Right atrium auricular region (tissue), 2 donors: ENCODE results near the gene COL27A1. TPM values are rescaled to one million over a fixed set of nuclear protein-coding genes. Genes with fewer than 3 reads are reported as not detected.
A peak's percentile ranks its signal among the peaks of the same experiment; 100 is the strongest.

ENCODE experiments used
- DNase-seq: peaks from one replicate; pipeline ENCODE4 v3.0.0-alpha.2; 2019; ENCODE audit warnings: low spot score
- H3K27ac ChIP-seq, 2 donors: fragments of 200-600 bp; sonication (generic); 1 replicate in 1 of 2; 2 replicates in 1 of 2; pipeline ENCODE4 v1.5.1; 2016 to 2019
- H3K27me3 ChIP-seq, 2 donors: fragments of 200-600 bp; sonication (generic); one replicate each; pipeline versions ENCODE4 v1.5.1 to v1.6.0; 2017 to 2019
- H3K36me3 ChIP-seq: fragments of 200-600 bp; sonication (generic); one replicate; pipeline ENCODE4 v1.5.1; 2016
- H3K4me1 ChIP-seq, 2 donors: fragments of 200-600 bp; sonication (generic); one replicate each; pipeline versions ENCODE4 v1.5.1 to v1.6.0; 2017 to 2019
- H3K4me3 ChIP-seq, 2 donors: fragments of 200-600 bp; sonication (generic); 1 replicate in 1 of 2; 2 replicates in 1 of 2; pipeline ENCODE4 v1.5.1; 2017 to 2019; ENCODE audit warnings: mild to moderate bottlenecking in 1 of 2, moderate library complexity in 1 of 2
- H3K9me3 ChIP-seq, 2 donors: fragments of 200-600 bp; sonication (generic); one replicate each; pipeline ENCODE4 v1.5.1; 2019
- total RNA-seq, 2 donors: library from RNA; depleted of rRNA; stranded (reverse); fragments of >200 nt; gene quantifications; one replicate each; pipeline ENCODE4 v1.1.0, GENCODE V29; 2016
- TF ChIP-seq, protein P1 (sequence below), 2 donors: fragments of 200-600 bp; sonication (generic); IDR thresholded peaks; one replicate each; pipeline ENCODE4 v1.5.1; 2019; ENCODE audit warnings: antibody characterized with exemption in 2 of 2

COL27A1 gene
- total RNA-seq, 2 donors from 2014 or later = 1.5 to 2.7 TPM

- Histone ChIP-seq H3K4me1 (peaks cover 0 to 39% of the 10 kb centered on the region in 2 donors), H3K4me3 (no peak overlapping the region), H3K27ac (peak overlapping the region; percentile 15 to 44), H3K27me3 (no peaks in the 10 kb centered on the region), H3K9me3 (no peaks in the 10 kb centered on the region), H3K36me3 (no peaks in the 10 kb centered on the region)
- TF ChIP-seq, protein P1, sequence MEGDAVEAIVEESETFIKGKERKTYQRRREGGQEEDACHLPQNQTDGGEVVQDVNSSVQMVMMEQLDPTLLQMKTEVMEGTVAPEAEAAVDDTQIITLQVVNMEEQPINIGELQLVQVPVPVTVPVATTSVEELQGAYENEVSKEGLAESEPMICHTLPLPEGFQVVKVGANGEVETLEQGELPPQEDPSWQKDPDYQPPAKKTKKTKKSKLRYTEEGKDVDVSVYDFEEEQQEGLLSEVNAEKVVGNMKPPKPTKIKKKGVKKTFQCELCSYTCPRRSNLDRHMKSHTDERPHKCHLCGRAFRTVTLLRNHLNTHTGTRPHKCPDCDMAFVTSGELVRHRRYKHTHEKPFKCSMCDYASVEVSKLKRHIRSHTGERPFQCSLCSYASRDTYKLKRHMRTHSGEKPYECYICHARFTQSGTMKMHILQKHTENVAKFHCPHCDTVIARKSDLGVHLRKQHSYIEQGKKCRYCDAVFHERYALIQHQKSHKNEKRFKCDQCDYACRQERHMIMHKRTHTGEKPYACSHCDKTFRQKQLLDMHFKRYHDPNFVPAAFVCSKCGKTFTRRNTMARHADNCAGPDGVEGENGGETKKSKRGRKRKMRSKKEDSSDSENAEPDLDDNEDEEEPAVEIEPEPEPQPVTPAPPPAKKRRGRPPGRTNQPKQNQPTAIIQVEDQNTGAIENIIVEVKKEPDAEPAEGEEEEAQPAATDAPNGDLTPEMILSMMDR (IDR thresholded peaks at IDR 0.05) = no peak
- no peak for DNase-seq
Measured at GRCh38 chr9:114216081-114216480, 60.7 kb downstream of the COL27A1 start.

DNA sequence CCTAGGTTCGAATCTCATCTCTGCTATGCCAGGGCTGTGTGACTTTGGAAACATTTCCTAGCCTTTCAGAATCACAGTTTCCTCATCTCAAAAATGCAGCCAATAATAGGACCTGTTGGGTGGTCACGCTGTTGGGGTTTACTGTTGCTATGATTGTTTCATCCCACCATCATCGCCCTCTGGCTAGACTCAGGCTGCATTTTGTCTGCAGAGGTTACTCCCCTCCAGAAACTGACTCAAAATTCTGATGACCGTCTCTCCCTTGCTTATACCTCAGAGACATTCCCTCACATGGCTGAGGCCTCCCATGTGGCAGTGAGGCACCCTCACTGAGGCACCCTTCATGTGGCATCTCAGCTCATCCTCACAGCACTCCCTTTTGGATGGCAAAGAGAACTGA lies 61.6 kb downstream of the COL27A1 start:
- Histone ChIP-seq H3K27me3 (no peaks in the 10 kb centered on the region), H3K9me3 (no peaks in the 10 kb centered on the region), H3K4me1 (peaks cover 0 to 33% of the 10 kb centered on the region in 2 donors), H3K36me3 (no peaks in the 10 kb centered on the region), H3K27ac (no peak overlapping the region), H3K4me3 (no peak overlapping the region)
- no peak for DNase-seq
- TF ChIP-seq, protein P1 (IDR thresholded peaks at IDR 0.05) = no peak

GRCh38 chr9:114218264-114219120 lies 63.2 kb downstream of the COL27A1 start:
- no peaks in the 10 kb centered on the region for H3K27me3 ChIP-seq
- H3K9me3 ChIP-seq = no peaks in the 10 kb centered on the region
- H3K4me3 ChIP-seq = no peak overlapping the region
- no peaks in the 10 kb centered on the region for H3K36me3 ChIP-seq
- TF ChIP-seq, protein P1 (IDR thresholded peaks at IDR 0.05) = no peak
- peaks cover 0 to 30% of the 10 kb centered on the region in 2 donors for H3K4me1 ChIP-seq
- no peak for DNase-seq
- no peak overlapping the region for H3K27ac ChIP-seq

GRCh38 chr9:114220061-114220541 lies 64.8 kb downstream of the COL27A1 start:
- Histone ChIP-seq H3K9me3 (no peaks in the 10 kb centered on the region), H3K27me3 (no peaks in the 10 kb centered on the region), H3K36me3 (no peaks in the 10 kb centered on the region), H3K27ac (no peak overlapping the region), H3K4me1 (peaks cover 0 to 20% of the 10 kb centered on the region in 2 donors), H3K4me3 (no peak overlapping the region)
- TF ChIP-seq, protein P1 (IDR thresholded peaks at IDR 0.05) = no peak
- DNase-seq = no peak

- DNase-seq = no peak
- Histone ChIP-seq H3K9me3 (no peaks in the 10 kb centered on the region), H3K4me1 (peaks cover 0 to 15% of the 10 kb centered on the region in 2 donors), H3K27ac (no peak overlapping the region), H3K36me3 (no peaks in the 10 kb centered on the region), H3K27me3 (no peaks in the 10 kb centered on the region), H3K4me3 (no peak overlapping the region)
- TF ChIP-seq, protein P1 (IDR thresholded peaks at IDR 0.05) = no peak
Measured at GRCh38 chr9:114221706-114222465, 66.5 kb downstream of the COL27A1 start.
